Naive thymus-derived CD8-positive, alpha-beta T cell (primary cell): ENCODE results near the gene NTN3. TPM values are rescaled to one million over a fixed set of nuclear protein-coding genes. Genes with fewer than 3 reads are reported as not detected.
"Not testable (repeated sequence)": the region's sequence is repeated elsewhere in the genome, so short reads cannot be mapped to it uniquely, and the experiment has no call there.

Experiments used
- ATAC-seq, 2 donors: fragments of 150-1000 bp; cut with Tn5 transposase in 1 of 2; sonication (Bioruptor Pico), chemical (Tn5 transposase) in 1 of 2; 1 replicate in 1 of 2; 2 replicates in 1 of 2; pipeline ENCODE4 v1.10.0; 2021; ENCODE audit warnings: mild to moderate bottlenecking in 2 of 2, moderate library complexity in 2 of 2
- POLR2A ChIA-PET: fragments of 350-600 bp; sonication (Branson Sonifier 250); formaldehyde crosslinking; loops from one replicate; lab custom pipeline; 2021; ENCODE audit warnings: antibody characterized with exemption; lab: Charles Lee
- DNase-seq, 10 donors: peaks; one replicate each; pipeline versions ENCODE4 v3.0.0 to v3.0.0-alpha.2; 2020 to 2022
- H3K27ac Mint-ChIP-seq, 10 donors: one replicate each; pipeline ENCODE4 v1.8.0; 2020 to 2022; ENCODE audit warnings: mild to moderate bottlenecking in 10 of 10, mixed read lengths in 10 of 10, moderate library complexity in 4 of 10, inconsistent platforms in 1 of 10
- H3K27me3 Mint-ChIP-seq, 5 donors: one replicate each; pipeline ENCODE4 v1.8.0; 2021 to 2022; ENCODE audit warnings: mixed read lengths in 5 of 5
- H3K36me3 Mint-ChIP-seq, 3 donors: one replicate each; pipeline ENCODE4 v1.8.0; 2020 to 2022; ENCODE audit warnings: mixed read lengths in 3 of 3, mild to moderate bottlenecking in 2 of 3, inconsistent platforms in 1 of 3
- H3K4me1 Mint-ChIP-seq, 4 donors: one replicate each; pipeline ENCODE4 v1.8.0; 2021 to 2022; ENCODE audit warnings: mixed read lengths in 4 of 4
- H3K4me3 Mint-ChIP-seq, 10 donors: one replicate each; pipeline ENCODE4 v1.8.0; 2020 to 2022; ENCODE audit warnings: mild to moderate bottlenecking in 10 of 10, mixed read lengths in 10 of 10, moderate library complexity in 6 of 10, inconsistent platforms in 1 of 10
- H3K9me3 Mint-ChIP-seq, 9 donors: one replicate each; pipeline ENCODE4 v1.8.0; 2020 to 2022; ENCODE audit warnings: mixed read lengths in 9 of 9, mild to moderate bottlenecking in 3 of 9, inconsistent platforms in 1 of 9, moderate library complexity in 1 of 9
- polyA plus RNA-seq, 3 donors: library from polyadenylated mRNA; unstranded; fragments of 300-500 nt; fragmentation: Illumina TruSeq; gene quantifications; one replicate each; pipeline ENCODE4 v1.2.3, GENCODE V29; 2021
- total RNA-seq, 8 experiments: library from RNA in 2 of 8; stranded (reverse) in 2 of 8; gene quantifications; one replicate each; pipeline ENCODE4 v1.2.3 and lab custom pipeline; 2021 to 2026

NTN3 gene
- total and polyA plus RNA-seq, 5 experiments from 2014 or later = not detected

DNA sequence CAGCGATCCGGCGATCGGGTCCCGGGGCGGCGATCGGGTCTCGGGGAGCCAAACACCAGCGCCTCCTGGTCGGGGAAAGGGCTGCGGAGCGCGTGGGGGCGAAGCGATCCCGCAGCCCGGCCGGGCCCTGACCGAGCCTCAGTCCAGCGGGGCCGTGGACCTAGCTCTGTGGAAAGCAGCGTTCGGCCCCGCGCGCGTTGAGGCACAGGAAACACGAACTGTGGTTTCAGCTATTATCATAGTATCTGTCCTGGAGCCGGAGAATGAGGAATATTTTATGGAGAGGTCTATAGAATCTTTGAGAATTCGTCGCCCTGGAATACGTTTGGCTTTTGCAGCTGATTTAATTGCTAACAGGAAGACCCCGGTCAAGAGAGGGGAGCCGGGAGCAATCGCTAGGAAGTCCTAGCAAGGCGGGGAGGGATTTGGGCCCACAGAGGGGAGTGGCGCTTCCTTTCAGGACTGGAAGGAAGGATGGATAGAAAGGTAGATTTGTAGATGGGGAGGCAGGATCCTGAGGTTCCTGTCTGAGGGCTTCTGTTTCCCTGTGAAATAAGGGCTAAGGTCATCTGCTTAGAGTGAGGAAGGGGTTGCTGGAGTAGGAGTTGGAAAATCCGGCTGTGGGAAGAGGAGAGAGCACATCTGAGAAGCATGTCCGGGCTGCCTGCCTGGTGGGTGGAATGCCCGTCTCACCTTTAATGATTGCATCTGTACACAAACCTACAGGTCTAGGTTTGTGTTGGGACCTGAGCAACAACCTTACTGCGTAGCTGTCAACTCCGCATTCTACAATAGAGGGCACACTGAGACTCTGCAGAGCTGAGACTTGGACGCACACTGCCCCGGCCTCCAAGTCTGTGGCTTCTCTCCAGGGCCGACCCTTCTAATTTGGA lies 41.1 kb upstream of the NTN3 start:
- H3K27ac Mint-ChIP-seq = peak overlapping the region in 8 of 10 donors; percentile 10 to 82 (median 68)
- POLR2A ChIA-PET = interaction anchor here (0.5 to 1.7 kb wide), 6 partner anchors 9 to 647 kb away, joined by 3 to 9 read pairs (median 3); partner anchors contain the start of genes ATP6V0C, NUBP2 and SPSB3
- peaks cover 0 to 1% (median 0%) of the 10 kb centered on the region in 5 donors for H3K27me3 Mint-ChIP-seq
- no peaks in the 10 kb centered on the region for H3K9me3 Mint-ChIP-seq
- no peak for ATAC-seq
- H3K4me3 Mint-ChIP-seq = peak overlapping the region; percentile 72 to 89 (median 86)
- peaks cover 0 to 4% (median 4%) of the 10 kb centered on the region in 3 donors for H3K36me3 Mint-ChIP-seq
- DNase-seq = peak in 3 of 10 donors; percentile 16 to 21 (median 19)
- peaks cover 9 to 15% (median 14%) of the 10 kb centered on the region in 4 donors for H3K4me1 Mint-ChIP-seq

DNA sequence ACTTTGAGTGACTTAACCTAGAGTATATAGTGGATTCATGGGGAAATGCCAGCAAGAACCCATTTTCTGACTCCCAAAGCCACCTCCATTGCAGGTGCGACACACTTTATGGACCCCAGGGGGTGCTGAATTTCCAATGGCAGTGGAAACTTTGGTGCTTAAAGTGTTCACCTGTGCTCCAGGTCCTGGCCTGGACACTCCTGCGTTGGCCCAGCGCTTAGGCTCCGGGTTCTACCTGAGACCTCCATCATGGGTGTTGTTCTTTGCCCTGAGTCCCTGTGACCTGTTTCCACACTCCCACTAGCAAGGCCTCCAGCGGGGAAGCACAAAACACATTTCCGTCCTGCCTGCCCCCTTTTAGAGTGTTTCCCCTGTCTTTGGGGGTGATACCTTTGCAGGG lies 38.8 kb upstream of the NTN3 start:
- Mint-ChIP-seq H3K27ac (no peak overlapping the region), H3K4me3 (no peak overlapping the region), H3K36me3 (peaks cover 0 to 4% (median 4%) of the 10 kb centered on the region in 3 donors), H3K9me3 (no peaks in the 10 kb centered on the region), H3K4me1 (peaks cover 9 to 18% (median 14%) of the 10 kb centered on the region in 4 donors), H3K27me3 (peaks cover 0 to 1% (median 0%) of the 10 kb centered on the region in 5 donors)
- ATAC-seq (no peak), DNase-seq (no peak)
- POLR2A ChIA-PET = interaction anchor here (0.7 kb wide), 1 partner anchor 99 kb away, joined by 3 read pairs; the partner anchor contains the start of gene CEMP1

DNA sequence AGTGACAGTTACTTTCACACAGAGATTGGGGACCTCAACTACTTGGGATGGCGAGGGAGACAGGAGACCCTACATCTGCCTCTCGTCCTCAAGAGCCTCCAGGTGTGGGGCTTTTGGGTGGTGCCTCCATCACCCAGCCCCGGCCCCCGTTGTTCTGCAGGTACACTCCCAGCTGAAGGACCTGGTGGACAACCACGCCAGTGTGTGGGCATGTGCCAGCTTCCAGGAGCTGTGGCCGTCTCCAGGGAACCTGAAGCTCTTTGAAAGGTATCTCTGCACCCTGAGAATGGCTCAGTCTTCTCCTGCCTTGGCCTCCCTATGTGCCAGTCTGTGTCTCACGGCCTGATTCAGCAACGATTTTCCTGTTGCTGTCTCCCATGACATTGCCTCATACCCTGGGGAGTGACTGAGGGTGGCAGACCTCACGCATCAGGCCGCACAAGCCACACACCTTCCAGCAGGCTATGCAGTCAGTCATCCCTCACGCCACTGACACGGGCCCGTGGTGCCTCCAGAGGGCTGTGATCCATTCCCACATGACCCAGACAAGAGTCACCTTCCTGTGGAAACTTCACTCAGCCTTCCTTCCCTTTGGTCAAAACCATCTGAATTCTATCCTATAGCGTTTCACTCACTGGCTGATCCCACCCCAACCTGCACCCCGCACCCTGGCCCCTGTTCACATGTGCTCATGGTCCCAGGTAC lies 38.1 kb upstream of the NTN3 start:
- peak overlapping the region in 1 of 10 donors; percentile 9 for H3K27ac Mint-ChIP-seq
- no peak for ATAC-seq
- H3K9me3 Mint-ChIP-seq = no peaks in the 10 kb centered on the region
- POLR2A ChIA-PET = no interaction called here
- H3K4me1 Mint-ChIP-seq = peaks cover 9 to 16% (median 14%) of the 10 kb centered on the region in 4 donors
- peaks cover 0 to 1% (median 0%) of the 10 kb centered on the region in 5 donors for H3K27me3 Mint-ChIP-seq
- peaks cover 0 to 4% (median 4%) of the 10 kb centered on the region in 3 donors for H3K36me3 Mint-ChIP-seq
- no peak overlapping the region for H3K4me3 Mint-ChIP-seq
- DNase-seq = no peak

DNA sequence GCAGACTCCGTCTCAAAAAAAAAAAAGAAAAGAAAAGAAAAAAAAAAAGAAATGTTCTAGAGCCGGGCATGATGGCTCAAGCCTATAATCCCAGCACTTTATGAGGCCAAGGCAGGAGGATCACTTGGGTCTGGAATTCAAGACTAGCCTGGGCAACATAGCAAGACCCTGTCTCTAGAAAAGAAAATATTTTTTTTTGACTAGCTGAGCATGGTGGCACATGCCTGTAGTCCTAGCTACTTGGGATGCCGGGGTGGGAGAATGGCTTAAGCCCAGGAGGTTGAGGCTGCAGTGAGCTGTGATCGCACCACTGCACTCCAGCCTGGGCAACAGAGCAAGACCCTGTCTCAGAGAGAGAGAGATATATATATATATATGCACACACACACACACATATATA lies 35.9 kb upstream of the NTN3 start:
- H3K4me3 Mint-ChIP-seq, H3K9me3 Mint-ChIP-seq, ATAC-seq, POLR2A ChIA-PET, DNase-seq, H3K36me3 Mint-ChIP-seq, H3K27me3 Mint-ChIP-seq: not testable (repeated sequence)
- H3K27ac Mint-ChIP-seq = peak overlapping the region in 1 of 10 donors; percentile 7
- peaks cover 7 to 22% (median 11%) of the 10 kb centered on the region in 4 donors for H3K4me1 Mint-ChIP-seq

DNA sequence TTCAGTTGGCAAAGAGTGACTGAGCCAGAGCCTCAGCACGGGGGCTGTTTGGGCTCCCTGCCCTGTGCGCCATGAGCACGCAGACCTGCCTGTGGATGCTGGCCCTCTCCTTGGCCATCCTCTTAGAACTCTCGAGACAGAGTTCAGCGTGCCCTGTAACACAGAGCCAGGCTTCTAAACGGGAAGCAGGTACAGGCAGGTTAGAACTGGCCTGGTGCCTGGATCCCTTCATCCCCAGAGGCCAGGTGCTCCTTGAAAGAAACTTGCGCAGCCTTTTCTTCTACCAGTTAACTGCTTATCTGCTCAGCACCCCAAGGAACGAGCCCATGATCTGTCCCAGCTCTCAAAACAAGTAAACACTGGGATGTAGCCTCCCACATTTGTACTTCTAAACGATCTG lies 35.0 kb upstream of the NTN3 start:
- Mint-ChIP-seq H3K36me3 (peaks cover 0 to 7% (median 4%) of the 10 kb centered on the region in 3 donors), H3K4me1 (peaks cover 0 to 15% (median 8%) of the 10 kb centered on the region in 4 donors), H3K4me3 (no peak overlapping the region), H3K27ac (no peak overlapping the region), H3K9me3 (no peaks in the 10 kb centered on the region), H3K27me3 (no peaks in the 10 kb centered on the region)
- POLR2A ChIA-PET = interaction anchor here (0.7 kb wide), 1 partner anchor 143 kb away, joined by 3 read pairs; no protein-coding TSS in a partner anchor
- no peak for ATAC-seq
- no peak for DNase-seq

DNA sequence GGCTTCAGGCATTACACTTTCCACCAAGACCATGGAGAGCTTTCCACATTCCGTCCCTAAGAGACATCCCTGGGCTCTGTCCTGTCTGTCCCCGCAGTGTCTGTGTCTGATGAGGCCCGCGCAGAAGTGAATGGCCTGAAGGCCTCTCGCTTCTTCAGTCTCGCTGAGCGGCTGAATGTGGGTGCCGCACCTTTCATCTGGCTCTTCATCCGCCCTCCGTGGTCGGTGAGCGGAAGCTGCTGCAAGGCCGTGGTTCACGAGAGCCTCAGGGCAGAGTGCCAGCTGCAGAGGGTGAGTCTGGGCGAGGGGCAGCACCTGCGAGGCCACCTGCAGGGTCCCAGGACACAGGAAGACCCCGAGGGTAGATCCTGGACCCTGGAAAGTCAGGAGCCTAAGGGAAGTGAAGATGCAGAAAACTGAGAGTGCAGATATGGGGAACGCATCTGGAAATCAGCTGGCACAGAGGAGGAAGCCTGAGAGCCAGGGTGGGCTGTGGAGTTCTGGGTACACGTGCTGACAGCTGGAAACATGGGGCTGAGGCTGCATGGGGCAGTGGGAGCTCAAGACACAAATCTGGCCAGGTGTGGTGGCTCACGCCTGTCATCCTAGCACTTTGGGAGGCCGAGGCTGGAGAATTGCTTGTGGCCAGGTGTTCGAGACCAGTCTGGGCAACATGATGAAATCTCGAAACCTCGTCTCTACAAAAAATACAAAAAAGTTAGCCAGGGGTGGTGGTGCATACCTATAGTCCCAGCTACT lies 33.9 kb upstream of the NTN3 start:
- POLR2A ChIA-PET = interaction anchor here (0.6 kb wide), 1 partner anchor 708 kb away, joined by 3 read pairs; no protein-coding TSS in a partner anchor
- H3K27ac Mint-ChIP-seq = no peak overlapping the region

DNA sequence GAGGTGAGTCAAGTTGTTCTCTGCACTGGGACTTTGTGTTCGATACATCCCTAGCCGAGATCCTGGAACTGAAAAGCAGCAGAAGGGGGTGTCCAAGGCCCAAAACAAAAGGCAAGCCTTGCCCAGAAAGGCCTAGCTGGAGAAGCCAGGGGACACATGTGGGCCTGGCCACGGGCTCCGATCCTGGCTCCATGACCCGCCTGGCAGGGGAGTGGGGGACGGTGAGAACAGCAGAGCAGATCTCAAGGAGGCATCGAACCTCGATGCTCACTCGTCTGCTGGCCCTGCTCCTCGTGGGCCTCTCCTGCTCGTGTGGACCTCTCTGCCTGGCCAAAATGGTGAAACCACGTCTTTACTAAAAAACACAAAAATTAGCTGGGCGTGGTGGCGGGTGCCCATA lies 33.0 kb upstream of the NTN3 start:
- H3K4me3 Mint-ChIP-seq = no peak overlapping the region
- H3K27me3 Mint-ChIP-seq = no peaks in the 10 kb centered on the region
- peaks cover 0 to 5% (median 2%) of the 10 kb centered on the region in 3 donors for H3K36me3 Mint-ChIP-seq
- no peak overlapping the region for H3K27ac Mint-ChIP-seq
- H3K4me1 Mint-ChIP-seq = peaks cover 0 to 15% (median 7%) of the 10 kb centered on the region in 4 donors
- ATAC-seq = no peak
- POLR2A ChIA-PET = interaction anchor here (0.6 kb wide), 1 partner anchor 709 kb away, joined by 3 read pairs; no protein-coding TSS in a partner anchor
- H3K9me3 Mint-ChIP-seq = no peaks in the 10 kb centered on the region
- no peak for DNase-seq

More for the DNA sequence above, 33.9 kb upstream of the NTN3 start:
- H3K9me3 Mint-ChIP-seq = no peaks in the 10 kb centered on the region
- DNase-seq (no peak), ATAC-seq (no peak)
- H3K4me1 Mint-ChIP-seq = peaks cover 0 to 15% (median 8%) of the 10 kb centered on the region in 4 donors
- H3K27me3 Mint-ChIP-seq = no peaks in the 10 kb centered on the region
- peaks cover 0 to 7% (median 4%) of the 10 kb centered on the region in 3 donors for H3K36me3 Mint-ChIP-seq
- no peak overlapping the region for H3K4me3 Mint-ChIP-seq

DNA sequence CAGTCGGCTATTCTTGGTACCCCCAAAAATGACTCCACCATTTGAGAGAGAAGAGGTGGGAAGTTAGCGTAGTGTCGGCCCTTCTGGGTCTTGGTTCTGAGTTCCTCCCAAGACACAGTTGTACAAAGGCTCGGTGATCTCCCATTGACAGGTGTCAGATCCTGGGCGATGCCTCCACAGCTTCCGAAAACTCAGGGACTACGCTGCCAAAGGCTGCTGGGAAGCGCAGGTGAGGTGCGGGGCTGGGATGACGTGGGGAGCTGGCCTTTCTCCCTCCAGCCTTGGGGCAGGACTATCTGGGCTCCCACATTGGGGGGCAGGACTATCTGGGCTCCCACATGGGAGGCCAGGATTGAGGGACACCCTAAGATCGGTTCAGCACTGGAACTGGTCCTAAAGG lies 31.5 kb upstream of the NTN3 start:
- no peak for ATAC-seq
- H3K36me3 Mint-ChIP-seq = peaks cover 0 to 8% (median 0%) of the 10 kb centered on the region in 3 donors
- H3K4me1 Mint-ChIP-seq = peaks cover 0 to 15% (median 7%) of the 10 kb centered on the region in 4 donors
- H3K27ac Mint-ChIP-seq = peak overlapping the region in 3 of 10 donors; percentile 11 to 82 (median 30)
- no peak overlapping the region for H3K4me3 Mint-ChIP-seq
- H3K27me3 Mint-ChIP-seq = no peaks in the 10 kb centered on the region
- POLR2A ChIA-PET = interaction anchor here (1.1 kb wide), 1 partner anchor 20 kb away, joined by 3 read pairs; the partner anchor contains the start of gene TEDC2
- no peaks in the 10 kb centered on the region for H3K9me3 Mint-ChIP-seq
- DNase-seq = no peak

DNA sequence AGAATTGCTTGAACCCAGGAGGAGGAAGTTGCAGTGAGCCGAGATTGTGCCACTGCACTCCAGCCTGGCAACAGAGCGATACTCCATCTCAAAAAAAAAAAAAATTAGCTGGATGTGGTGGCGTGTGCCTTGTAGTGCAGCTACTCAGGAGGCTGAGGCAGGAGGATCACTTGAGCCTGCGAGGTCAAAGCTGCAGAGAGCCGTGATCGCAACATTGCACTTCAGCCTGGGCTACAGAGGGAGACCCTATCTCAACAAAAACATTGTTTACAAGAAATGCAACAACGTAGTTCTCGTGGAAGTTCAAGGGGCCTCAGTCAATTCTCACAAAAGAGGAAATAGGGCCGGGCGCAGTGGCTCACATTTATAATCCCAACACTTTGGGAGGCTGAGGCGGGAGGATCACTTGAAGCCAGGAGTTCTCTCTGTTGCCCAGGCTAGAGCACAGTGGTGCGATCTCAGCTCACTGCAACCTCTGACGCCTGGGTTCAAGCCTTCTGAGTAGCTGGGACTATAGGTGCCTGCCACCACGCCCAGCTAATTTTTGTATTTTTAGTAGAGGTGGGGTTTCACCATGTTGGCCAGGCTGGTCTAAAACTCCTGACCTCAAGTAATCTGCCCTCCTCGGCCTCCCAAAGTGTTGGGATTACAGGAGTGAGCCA lies 29.8 kb upstream of the NTN3 start:
- H3K27ac Mint-ChIP-seq, H3K9me3 Mint-ChIP-seq, ATAC-seq: not testable (repeated sequence)

DNA sequence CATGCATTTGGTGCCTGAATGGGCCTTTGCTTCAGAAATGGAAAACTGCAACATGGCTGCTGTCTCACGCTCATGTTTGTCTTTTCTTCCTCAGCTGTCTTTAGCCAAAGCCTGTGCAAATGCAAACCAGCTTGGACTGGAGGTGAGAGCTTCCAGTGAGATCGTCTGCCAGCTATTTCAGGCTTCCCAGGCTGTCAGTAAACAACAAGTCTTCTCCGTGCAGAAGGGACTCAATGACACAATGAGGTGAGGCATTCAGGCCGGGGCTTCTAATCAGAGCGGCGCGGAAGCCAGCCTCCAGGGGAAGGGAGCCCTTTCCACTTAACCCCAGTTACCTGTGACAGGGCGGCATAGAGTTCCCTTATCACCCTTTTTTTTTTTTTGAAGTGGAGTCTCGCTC lies 27.5 kb upstream of the NTN3 start:
- Mint-ChIP-seq H3K4me3 (no peak overlapping the region), H3K27me3 (no peaks in the 10 kb centered on the region), H3K4me1 (peaks cover 0 to 10% (median 7%) of the 10 kb centered on the region in 4 donors), H3K27ac (no peak overlapping the region), H3K36me3 (peaks cover 0 to 23% (median 0%) of the 10 kb centered on the region in 3 donors), H3K9me3 (no peaks in the 10 kb centered on the region)
- DNase-seq (no peak), ATAC-seq (no peak)
- POLR2A ChIA-PET = no interaction called here

More for the DNA sequence above, 29.8 kb upstream of the NTN3 start:
- POLR2A ChIA-PET, H3K27me3 Mint-ChIP-seq, DNase-seq, H3K4me3 Mint-ChIP-seq: not testable (repeated sequence)
- H3K4me1 Mint-ChIP-seq = peaks cover 0 to 15% (median 7%) of the 10 kb centered on the region in 4 donors
- peaks cover 0 to 16% (median 0%) of the 10 kb centered on the region in 3 donors for H3K36me3 Mint-ChIP-seq

DNA sequence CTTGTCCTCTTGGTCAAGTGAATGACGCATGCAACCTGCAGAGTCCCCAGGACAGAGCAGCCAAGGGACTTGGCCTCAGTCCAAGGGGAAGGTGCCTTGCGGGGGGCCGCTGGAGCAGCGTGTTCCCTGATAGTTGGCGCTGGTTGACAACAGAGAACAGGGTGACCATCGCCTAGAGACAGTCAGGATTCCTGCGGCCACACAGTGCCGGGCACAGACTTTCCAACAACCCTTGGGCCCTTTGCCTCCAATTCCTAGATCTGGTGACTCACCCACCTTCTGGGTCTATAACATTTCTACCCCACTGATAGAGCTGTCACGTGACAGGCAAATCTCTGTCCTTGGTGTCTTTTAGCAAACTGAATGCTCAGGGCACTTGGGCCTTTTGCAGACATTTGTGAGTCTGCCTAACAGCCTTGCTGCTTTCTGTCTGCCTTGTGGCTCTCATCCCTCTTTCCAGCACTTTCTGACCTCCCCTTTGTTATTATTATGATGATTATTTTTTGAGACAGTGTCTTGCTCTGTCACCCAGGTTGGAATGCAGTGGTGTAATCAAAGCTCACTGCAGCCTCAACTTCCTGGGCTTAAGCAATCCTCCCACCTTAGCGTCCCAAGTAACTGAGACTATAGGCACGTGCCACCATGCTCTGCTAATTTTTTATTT lies 23.0 kb upstream of the NTN3 start:
- Mint-ChIP-seq H3K4me1 (no peaks in the 10 kb centered on the region), H3K36me3 (peaks cover 0 to 29% (median 7%) of the 10 kb centered on the region in 3 donors), H3K9me3 (no peaks in the 10 kb centered on the region), H3K27me3 (no peaks in the 10 kb centered on the region), H3K27ac (peak overlapping the region in 1 of 10 donors; percentile 81), H3K4me3 (no peak overlapping the region)
- POLR2A ChIA-PET = no interaction called here
- no peak for DNase-seq
- ATAC-seq = no peak
